Endothelial cell of umbilical vein (primary cell): ENCODE data around the gene HMGCS1. TPM values are rescaled to one million over a fixed set of nuclear protein-coding genes. Genes with fewer than 3 reads are reported as not detected.
"Not testable (repeated sequence)": the region's sequence is repeated elsewhere in the genome, so short reads cannot be mapped to it uniquely, and the experiment has no call there.

ENCODE experiments used
- BruUV-seq: library from RNA; stranded (reverse); fragments of 400-500 nt; replicated peaks from 2 replicates; lab custom pipeline; 2021; lab: Mats Ljungman, UMichigan
- CTCF ChIA-PET: fragments of 300-600, 350-600 bp; sonication (Branson Sonifier 250); formaldehyde crosslinking; loops from one replicate; lab custom pipeline; 2021; ENCODE audit warnings: antibody characterized with exemption, inconsistent platforms; lab: Charles Lee
- POLR2A ChIA-PET: fragments of 300-600, 350-600 bp; sonication (Branson Sonifier 250); formaldehyde crosslinking; loops from one replicate; lab custom pipeline; 2021; ENCODE audit warnings: antibody characterized with exemption, inconsistent platforms; lab: Charles Lee
- DNase-seq: peaks from one replicate; pipeline ENCODE4 v3.0.0-alpha.2; 2011; ENCODE audit warnings: low read depth, low spot score
- FAIRE-seq: peaks from 2 replicates; lab custom pipeline; 2011; peaks lifted over from hg19 to GRCh38; lab: Jason Lieb, UNC
- H2AFZ ChIP-seq: 2 replicates; pipeline ENCODE4 v1.6.0; 2012; ENCODE audit warnings: low read depth, low read length, control low read depth, inconsistent platforms
- H3K27ac ChIP-seq: 2 replicates; pipeline ENCODE4 v1.5.1; 2011; ENCODE audit warnings: low read depth, mild to moderate bottlenecking, control low read depth, low read length, moderate library complexity; ENCODE audit not compliant: insufficient read depth
- H3K27me3 ChIP-seq, 2 experiments: 2 replicates each; pipeline versions ENCODE4 v1.6.0 to v1.6.1; 2011; ENCODE audit warnings: low read length in 2 of 2, mixed read lengths in 1 of 2; ENCODE audit not compliant: control insufficient read depth in 2 of 2, insufficient read depth in 2 of 2
- H3K36me3 ChIP-seq, 2 experiments: 2 replicates in 1 of 2; 3 replicates in 1 of 2; pipeline ENCODE4 v1.5.1; 2011; ENCODE audit warnings: low read length in 2 of 2, mild to moderate bottlenecking in 1 of 2, moderate library complexity in 1 of 2; ENCODE audit not compliant: control insufficient read depth in 2 of 2, insufficient read depth in 2 of 2; ENCODE audit errors: extremely low read depth in 1 of 2
- H3K4me1 ChIP-seq: 3 replicates; pipeline ENCODE4 v1.5.1; 2011; ENCODE audit warnings: mild to moderate bottlenecking, low read length; ENCODE audit not compliant: control insufficient read depth, insufficient read depth; ENCODE audit errors: extremely low read depth
- H3K4me2 ChIP-seq: 2 replicates; pipeline ENCODE4 v1.6.1; 2011; ENCODE audit warnings: low read length, control low read depth, mixed read lengths; ENCODE audit not compliant: insufficient read depth
- H3K4me3 ChIP-seq, 3 experiments: fragments of 200-600 bp in 1 of 3; sonication (generic), shearing (Covaris generic) in 1 of 3; replicated peaks in 1 of 3; 2 replicates each; pipeline ENCODE4 v1.5.1; 2011 to 2016; ENCODE audit warnings: control low read depth in 3 of 3, low read length in 3 of 3, mild to moderate bottlenecking in 2 of 3, inconsistent platforms in 1 of 3, low read depth in 1 of 3, moderate library complexity in 1 of 3; ENCODE audit not compliant: insufficient read depth in 1 of 3
- H3K79me2 ChIP-seq: 2 replicates; pipeline ENCODE4 v1.6.0; 2012; ENCODE audit warnings: low read length, inconsistent platforms; ENCODE audit not compliant: control insufficient read depth, insufficient read depth
- H3K9ac ChIP-seq: replicated peaks from 2 replicates; pipeline ENCODE3; 2011; ENCODE audit warnings: low read length, control low read depth; ENCODE audit not compliant: insufficient read depth; ENCODE audit errors: extremely low read depth
- H3K9me1 ChIP-seq: replicated peaks from 3 replicates; pipeline ENCODE4 v1.6.0; 2011; ENCODE audit warnings: mild to moderate bottlenecking, low read length; ENCODE audit not compliant: control insufficient read depth, insufficient read depth; ENCODE audit errors: extremely low read depth
- H3K9me3 ChIP-seq: replicated peaks from 2 replicates; pipeline ENCODE4 v1.5.1; 2012; ENCODE audit warnings: low read length, inconsistent platforms; ENCODE audit not compliant: control insufficient read depth, insufficient read depth
- H4K20me1 ChIP-seq: replicated peaks from 2 replicates; pipeline ENCODE3; 2011; ENCODE audit warnings: mild to moderate bottlenecking, low read length; ENCODE audit not compliant: control insufficient read depth, insufficient read depth; ENCODE audit errors: extremely low read depth
- EZH2 ChIP-seq: IDR thresholded peaks from 2 replicates; pipeline ENCODE4 v1.6.1; 2012; ENCODE audit warnings: borderline replicate concordance, low read depth, mild to moderate bottlenecking, moderate library complexity, low read length, inconsistent platforms; ENCODE audit not compliant: severe bottlenecking
- FOS ChIP-seq: IDR thresholded peaks from 2 replicates; pipeline ENCODE4 v1.6.1; 2011; ENCODE audit warnings: mild to moderate bottlenecking, low read length, moderate library complexity, borderline replicate concordance; ENCODE audit not compliant: insufficient read depth
- GATA2 ChIP-seq: IDR thresholded peaks from 2 replicates; pipeline ENCODE4 v1.7.0; 2011; ENCODE audit warnings: low read depth, mild to moderate bottlenecking, moderate library complexity, mixed read lengths, low read length; ENCODE audit not compliant: insufficient read length, insufficient read depth
- JUN ChIP-seq: IDR thresholded peaks from 2 replicates; pipeline ENCODE4 v1.6.1; 2011; ENCODE audit warnings: borderline replicate concordance, low read depth; ENCODE audit not compliant: insufficient read length, insufficient read depth
- MAX ChIP-seq: IDR thresholded peaks from 2 replicates; pipeline ENCODE4 v1.6.1; 2011; ENCODE audit not compliant: insufficient read depth, insufficient read length
- MYC ChIP-seq: IDR thresholded peaks from one replicate; pipeline ENCODE4 v1.6.1; 2011; ENCODE audit warnings: mild to moderate bottlenecking, low read depth, low read length
- POLR2A ChIP-seq: IDR thresholded peaks from 2 replicates; pipeline ENCODE4 v1.6.1; 2012; ENCODE audit warnings: low read depth, mild to moderate bottlenecking, control low read depth, low read length
- POLR2AphosphoS5 ChIP-seq: IDR thresholded peaks from 2 replicates; pipeline ENCODE4 v1.6.1; 2012; ENCODE audit warnings: low read depth, mild to moderate bottlenecking, control low read depth, low read length, moderate library complexity; ENCODE audit not compliant: insufficient read depth
- dilution Hi-C: fragments of 300-500 bp; cut with MboI; formaldehyde crosslinking; loops from one replicate; pipeline ENCODE4 v1.15.0; 2019; ENCODE audit warnings: low sequenced_read_pairs; ENCODE audit not compliant: extremely low pct_ligation_motif_present
- intact Hi-C: fragments of 100-400 bp; cut with micrococcal nuclease; formaldehyde crosslinking; loops from one replicate; pipeline ENCODE4 v1.10.0; 2022
- polyA plus RNA-seq, 4 experiments: library from polyadenylated mRNA; depleted of rRNA in 3 of 4; stranded (reverse) in 3 of 4; unstranded in 1 of 4; fragments of >200 nt; gene quantifications; 2 replicates each; pipeline versions ENCODE4 v1.2.1 to v1.2.3, GENCODE V29; 2011 to 2012; ENCODE audit warnings: missing spikeins in 1 of 4
- total RNA-seq: library from RNA; stranded (reverse); gene quantifications from 2 replicates; pipeline ENCODE4 v1.2.3, GENCODE V29; 2021
- TF ChIP-seq, protein P1 (sequence below), 2 donors: IDR thresholded peaks; 1 replicate in 1 of 2; 2 replicates in 1 of 2; pipeline ENCODE4 v1.5.1; 2011; ENCODE audit warnings: low read length in 2 of 2, mild to moderate bottlenecking in 2 of 2, moderate library complexity in 2 of 2, control low read depth in 1 of 2, inconsistent platforms in 1 of 2, low read depth in 1 of 2; ENCODE audit not compliant: insufficient read depth in 1 of 2; ENCODE audit errors: extremely low read depth in 1 of 2

The HMGCS1 gene
- total and polyA plus RNA-seq, 2 donors (not counting 3 experiments of a cell fraction or from before 2014, with no cell fraction given), result 43.3 to 133 TPM

- H3K79me2 ChIP-seq, H3K4me2 ChIP-seq, H2AFZ ChIP-seq, intact Hi-C loops, H3K9me1 ChIP-seq, H3K9me3 ChIP-seq, H3K27me3 ChIP-seq, H3K4me3 ChIP-seq, dilution Hi-C loops, H3K36me3 ChIP-seq, POLR2A ChIA-PET, BruUV-seq, DNase-seq, H3K9ac ChIP-seq, CTCF ChIA-PET, H3K4me1 ChIP-seq, FAIRE-seq, H4K20me1 ChIP-seq, H3K27ac ChIP-seq: not testable (repeated sequence)
These were observed 10.3 kb upstream of the HMGCS1 start for GRCh38 chr5:43323488-43323887.

DNA sequence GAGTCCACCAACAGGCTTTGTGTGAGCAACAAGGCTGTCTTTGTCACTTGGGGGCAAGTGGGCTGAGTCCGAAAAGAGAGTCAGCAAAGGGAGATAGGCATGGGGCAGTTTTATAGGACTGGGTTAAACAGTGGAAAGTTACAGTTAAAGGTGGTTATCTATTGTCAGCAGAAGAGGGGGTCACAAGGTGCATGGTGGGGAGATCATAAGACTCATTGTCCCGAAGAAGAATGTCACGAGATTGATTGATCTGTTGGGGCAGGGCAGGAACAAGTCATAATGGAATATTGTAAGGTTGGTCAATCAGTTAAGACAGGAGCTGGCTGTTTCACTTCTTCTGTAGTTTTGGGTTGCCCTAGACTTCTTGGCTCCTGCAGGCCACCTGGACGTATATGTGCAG, 7.6 kb upstream of the HMGCS1 start:
- FAIRE-seq (no peak), DNase-seq (no peak)
- peaks cover 0 to 5% of the 10 kb centered on the region in 2 experiments for H3K27me3 ChIP-seq
- dilution Hi-C loops (no loop called here), intact Hi-C loops (no loop called here)
- H3K9ac ChIP-seq, result no peak overlapping the region
- no TSS peak for BruUV-seq
- H2AFZ ChIP-seq, result no peak overlapping the region
- H3K27ac ChIP-seq, result no peak overlapping the region
- H3K4me2 ChIP-seq, result no peak overlapping the region
- no peaks in the 10 kb centered on the region for H4K20me1 ChIP-seq
- ChIA-PET POLR2A (no interaction called here), CTCF (interaction anchor here (1.7 kb wide), 1 partner anchor 163 kb away, joined by 4 read pairs; the partner anchor contains the start of gene TMEM267)
- H3K79me2 ChIP-seq, result no peaks in the 10 kb centered on the region
- H3K9me1 ChIP-seq, result no peaks in the 10 kb centered on the region
- no peaks in the 10 kb centered on the region for H3K4me1 ChIP-seq
- H3K9me3 ChIP-seq, result no peaks in the 10 kb centered on the region
- no peak for TF ChIP-seq EZH2
- TF ChIP-seq, protein P1, sequence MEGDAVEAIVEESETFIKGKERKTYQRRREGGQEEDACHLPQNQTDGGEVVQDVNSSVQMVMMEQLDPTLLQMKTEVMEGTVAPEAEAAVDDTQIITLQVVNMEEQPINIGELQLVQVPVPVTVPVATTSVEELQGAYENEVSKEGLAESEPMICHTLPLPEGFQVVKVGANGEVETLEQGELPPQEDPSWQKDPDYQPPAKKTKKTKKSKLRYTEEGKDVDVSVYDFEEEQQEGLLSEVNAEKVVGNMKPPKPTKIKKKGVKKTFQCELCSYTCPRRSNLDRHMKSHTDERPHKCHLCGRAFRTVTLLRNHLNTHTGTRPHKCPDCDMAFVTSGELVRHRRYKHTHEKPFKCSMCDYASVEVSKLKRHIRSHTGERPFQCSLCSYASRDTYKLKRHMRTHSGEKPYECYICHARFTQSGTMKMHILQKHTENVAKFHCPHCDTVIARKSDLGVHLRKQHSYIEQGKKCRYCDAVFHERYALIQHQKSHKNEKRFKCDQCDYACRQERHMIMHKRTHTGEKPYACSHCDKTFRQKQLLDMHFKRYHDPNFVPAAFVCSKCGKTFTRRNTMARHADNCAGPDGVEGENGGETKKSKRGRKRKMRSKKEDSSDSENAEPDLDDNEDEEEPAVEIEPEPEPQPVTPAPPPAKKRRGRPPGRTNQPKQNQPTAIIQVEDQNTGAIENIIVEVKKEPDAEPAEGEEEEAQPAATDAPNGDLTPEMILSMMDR (IDR thresholded peaks at IDR 0.05; ENCODE audit: extremely low read depth in 1 of 2, insufficient read depth in 1 of 2, low read depth in 1 of 2, low read length in 2 of 2), result no peak
- TF ChIP-seq JUN, result no peak
- no peak for TF ChIP-seq MYC
- TF ChIP-seq POLR2AphosphoS5, result no peak
- no peak for TF ChIP-seq GATA2
- TF ChIP-seq POLR2A, result no peak
- TF ChIP-seq MAX, result no peak
- no peak for TF ChIP-seq FOS
- no peak overlapping the region for H3K4me3 ChIP-seq
- no peaks in the 10 kb centered on the region for H3K36me3 ChIP-seq
